ENCODE results near the gene NOG.

DNA sequence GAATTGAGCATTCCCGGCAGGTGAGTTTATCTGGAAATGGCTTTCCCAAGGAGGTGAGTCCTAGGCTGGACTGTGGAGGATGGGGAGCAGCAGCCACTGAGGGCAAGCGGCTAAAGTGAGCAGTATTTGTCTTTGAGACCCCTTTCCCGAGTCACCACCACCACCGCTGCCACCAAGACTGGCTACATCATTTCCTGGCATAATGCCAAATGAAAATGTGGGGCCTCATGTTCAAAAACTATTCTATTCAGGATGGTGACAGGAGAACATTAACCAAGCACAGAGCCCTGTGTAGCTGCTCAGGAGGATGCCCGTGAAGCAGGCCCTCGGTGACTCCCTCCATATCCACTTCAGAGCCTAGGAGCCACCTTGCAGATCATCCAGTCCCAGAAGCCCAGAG lies 46.0 kb downstream of the NOG start:
- TF ChIP-seq POLR2A (IDR thresholded peaks at IDR 0.05; ENCODE audit: low read length) (no peak), HDAC2 (IDR thresholded peaks at IDR 0.05) (no peak), NFE2L2 (conservative IDR thresholded peaks at IDR 0.05; ENCODE audit: low read length) (no peak)

All from A549 (cell line).